IMR-90 (cell line): Measurements from ENCODE around the gene KLHL9. TPM values are rescaled to one million over a fixed set of nuclear protein-coding genes. Genes with fewer than 3 reads are reported as not detected.
A peak's percentile ranks its signal among the peaks of the same experiment; 100 is the strongest.

Experiments used
- ATAC-seq: fragments of 200-7000 bp; cut with Tn5 transposase; 2 replicates; pipeline ENCODE4 v1.9.1; 2020; ENCODE audit warnings: low read depth, mild to moderate bottlenecking, moderate library complexity
- BruUV-seq: library from RNA; stranded (reverse); fragments of 400-500 nt; replicated peaks from 2 replicates; lab custom pipeline; 2021; lab: Mats Ljungman, UMichigan
- CTCF ChIA-PET: fragments of 300-600 bp; formaldehyde crosslinking; extraction: SDS; loops from one replicate; lab custom pipeline; 2021; ENCODE audit warnings: antibody characterized with exemption; lab: Yijun Ruan, JAX
- POLR2A ChIA-PET: fragments of 300-600 bp; sonication (Branson Sonifier 250); formaldehyde crosslinking; loops from one replicate; lab custom pipeline; 2022; ENCODE audit warnings: antibody characterized with exemption; ENCODE audit not compliant: unreplicated experiment; lab: Charles Lee
- DNase-seq: peaks from one replicate; pipeline ENCODE4 v3.0.0; 2013
- H2AFZ ChIP-seq: replicated peaks from 2 replicates; pipeline ENCODE3; 2013; ENCODE audit warnings: low read length, mild to moderate bottlenecking; ENCODE audit not compliant: poor library complexity
- H2AK5ac ChIP-seq: 2 replicates; pipeline ENCODE4 v1.6.1; 2013; ENCODE audit warnings: low read depth, low read length, inconsistent platforms
- H2AK9ac ChIP-seq: replicated peaks from 2 replicates; pipeline ENCODE3; 2013; ENCODE audit warnings: mild to moderate bottlenecking, low read depth, low read length, moderate library complexity; ENCODE audit not compliant: poor library complexity
- H2BK120ac ChIP-seq: 2 replicates; pipeline ENCODE4 v1.6.1; 2013; ENCODE audit warnings: low read depth, low read length, inconsistent platforms
- H2BK15ac ChIP-seq: 3 replicates; pipeline ENCODE4 v1.6.1; 2013; ENCODE audit warnings: low read depth, low read length, inconsistent platforms
- H2BK20ac ChIP-seq: 2 replicates; pipeline ENCODE4 v1.6.1; 2013; ENCODE audit warnings: low read depth, mild to moderate bottlenecking, inconsistent platforms, low read length, moderate library complexity
- H2BK5ac ChIP-seq: 2 replicates; pipeline ENCODE4 v1.6.1; 2013; ENCODE audit warnings: mild to moderate bottlenecking, low read depth, low read length, inconsistent platforms; ENCODE audit not compliant: poor library complexity, severe bottlenecking
- H3K14ac ChIP-seq: replicated peaks from 2 replicates; pipeline ENCODE4 v1.6.1; 2013; ENCODE audit warnings: low read depth, low read length, inconsistent platforms
- H3K18ac ChIP-seq: 2 replicates; pipeline ENCODE4 v1.6.1; 2013; ENCODE audit warnings: low read depth, low read length, control low read depth
- H3K23ac ChIP-seq: 2 replicates; pipeline ENCODE4 v1.6.1; 2013; ENCODE audit warnings: low read depth, low read length, inconsistent platforms
- H3K27ac ChIP-seq: 2 replicates; pipeline ENCODE4 v1.5.1; 2013; ENCODE audit warnings: mild to moderate bottlenecking, control low read depth, low read length; ENCODE audit not compliant: insufficient read depth
- H3K27me3 ChIP-seq: 2 replicates; pipeline ENCODE4 v1.6.1; 2013; ENCODE audit warnings: low read length; ENCODE audit not compliant: control insufficient read depth, insufficient read depth
- H3K36me3 ChIP-seq: 2 replicates; pipeline ENCODE4 v1.6.1; 2013; ENCODE audit warnings: low read length, mixed read lengths; ENCODE audit not compliant: control insufficient read depth, insufficient read depth
- H3K4ac ChIP-seq: 2 replicates; pipeline ENCODE4 v1.6.1; 2013; ENCODE audit warnings: low read depth, low read length, inconsistent platforms
- H3K4me1 ChIP-seq: 2 replicates; pipeline ENCODE4 v1.6.1; 2013; ENCODE audit warnings: low read length, mixed read lengths; ENCODE audit not compliant: control insufficient read depth, insufficient read depth
- H3K4me2 ChIP-seq: 2 replicates; pipeline ENCODE4 v1.6.1; 2013; ENCODE audit warnings: low read depth, mild to moderate bottlenecking, control low read depth, low read length, moderate library complexity
- H3K4me3 ChIP-seq: 2 replicates; pipeline ENCODE4 v1.5.1; 2013; ENCODE audit warnings: low read depth, mild to moderate bottlenecking, control low read depth, low read length, moderate library complexity; ENCODE audit not compliant: insufficient read depth
- H3K56ac ChIP-seq: 2 replicates; pipeline ENCODE4 v1.6.1; 2013; ENCODE audit warnings: low read length, inconsistent platforms; ENCODE audit not compliant: insufficient read depth; ENCODE audit errors: extremely low read depth
- H3K79me1 ChIP-seq, 2 experiments: 2 replicates each; pipeline ENCODE4 v1.6.1; 2013; ENCODE audit warnings: low read length in 2 of 2, inconsistent platforms in 1 of 2, low read depth in 1 of 2
- H3K9ac ChIP-seq: 2 replicates; pipeline ENCODE4 v1.6.1; 2013; ENCODE audit warnings: low read depth, low read length, control low read depth
- H3K9me1 ChIP-seq: 2 replicates; pipeline ENCODE4 v1.6.1; 2013; ENCODE audit warnings: low read length, inconsistent platforms; ENCODE audit not compliant: insufficient read depth
- H3K9me3 ChIP-seq: 2 replicates; pipeline ENCODE4 v1.6.1; 2013; ENCODE audit warnings: low read length; ENCODE audit not compliant: control insufficient read depth, insufficient read depth
- H4K20me1 ChIP-seq: 2 replicates; pipeline ENCODE4 v1.6.1; 2013; ENCODE audit warnings: low read length, inconsistent platforms; ENCODE audit not compliant: insufficient read depth
- H4K5ac ChIP-seq: 2 replicates; pipeline ENCODE4 v1.6.1; 2013; ENCODE audit warnings: mild to moderate bottlenecking, low read depth, low read length, control low read depth
- H4K8ac ChIP-seq, 2 experiments: 2 replicates each; pipeline ENCODE4 v1.6.1; 2013; ENCODE audit warnings: low read depth in 2 of 2, low read length in 2 of 2, control low read depth in 1 of 2, inconsistent platforms in 1 of 2
- H4K91ac ChIP-seq: 2 replicates; pipeline ENCODE4 v1.6.1; 2013; ENCODE audit warnings: low read depth, low read length, inconsistent platforms; ENCODE audit not compliant: insufficient read depth
- CEBPB ChIP-seq: IDR thresholded peaks from 2 replicates; pipeline ENCODE4 v1.6.1; 2012; ENCODE audit warnings: low read depth, low read length, improper control_type of control experiment
- NFE2L2 ChIP-seq: fragments of 150-350 bp; IDR thresholded peaks from 2 replicates; pipeline ENCODE4 v1.6.1; 2016; ENCODE audit warnings: low read depth, mild to moderate bottlenecking, low read length
- WGBS, 2 experiments: methylation state at CpG; one replicate each; pipeline versions ENCODE4 v1.1.5 to v1.1.7; 2013; ENCODE audit warnings: missing lambda C conversion rate in 2 of 2; ENCODE audit not compliant: insufficient read length in 1 of 2; ENCODE audit errors: extremely low coverage in 2 of 2; 5-methylcytosine and 5-hydroxymethylcytosine counted together
- dilution Hi-C: fragments of 300-500 bp; cut with HindIII; formaldehyde crosslinking; loops from one replicate; pipeline ENCODE4 v1.14.3; 2018; ENCODE audit warnings: low sequenced_read_pairs; ENCODE audit not compliant: unreplicated experiment
- in situ Hi-C: fragments of 300-500 bp; cut with MboI; formaldehyde crosslinking; loops from 3 replicates; pipeline ENCODE4 v1.14.3; 2019; ENCODE audit warnings: low sequenced_read_pairs, inconsistent platforms, mixed read lengths
- intact Hi-C: fragments of 100-400 bp; cut with micrococcal nuclease; formaldehyde crosslinking; loops from 2 replicates; pipeline ENCODE4 v1.10.0; 2022
- polyA plus RNA-seq, 3 experiments: library from polyadenylated mRNA; depleted of rRNA; stranded (reverse); fragments of >200 nt; gene quantifications; 2 replicates each; pipeline ENCODE4 v1.2.3, GENCODE V29; 2012; ENCODE audit warnings: low replicate concordance in 1 of 3
- total RNA-seq: library from RNA; depleted of rRNA; stranded (reverse); fragments of >200 nt; gene quantifications from 2 replicates; pipeline ENCODE4 v1.2.3, GENCODE V29; 2012
- TF ChIP-seq, protein P1 (sequence below): conservative IDR thresholded peaks from 2 replicates; pipeline ENCODE4 v1.5.1; 2012; ENCODE audit warnings: mild to moderate bottlenecking, low read depth, low read length, improper control_type of control experiment

Gene KLHL9
- total and polyA plus RNA-seq, 2 of the 4 experiments (the other 2 are of a cell fraction): 12.9 to 46.4 TPM

DNA sequence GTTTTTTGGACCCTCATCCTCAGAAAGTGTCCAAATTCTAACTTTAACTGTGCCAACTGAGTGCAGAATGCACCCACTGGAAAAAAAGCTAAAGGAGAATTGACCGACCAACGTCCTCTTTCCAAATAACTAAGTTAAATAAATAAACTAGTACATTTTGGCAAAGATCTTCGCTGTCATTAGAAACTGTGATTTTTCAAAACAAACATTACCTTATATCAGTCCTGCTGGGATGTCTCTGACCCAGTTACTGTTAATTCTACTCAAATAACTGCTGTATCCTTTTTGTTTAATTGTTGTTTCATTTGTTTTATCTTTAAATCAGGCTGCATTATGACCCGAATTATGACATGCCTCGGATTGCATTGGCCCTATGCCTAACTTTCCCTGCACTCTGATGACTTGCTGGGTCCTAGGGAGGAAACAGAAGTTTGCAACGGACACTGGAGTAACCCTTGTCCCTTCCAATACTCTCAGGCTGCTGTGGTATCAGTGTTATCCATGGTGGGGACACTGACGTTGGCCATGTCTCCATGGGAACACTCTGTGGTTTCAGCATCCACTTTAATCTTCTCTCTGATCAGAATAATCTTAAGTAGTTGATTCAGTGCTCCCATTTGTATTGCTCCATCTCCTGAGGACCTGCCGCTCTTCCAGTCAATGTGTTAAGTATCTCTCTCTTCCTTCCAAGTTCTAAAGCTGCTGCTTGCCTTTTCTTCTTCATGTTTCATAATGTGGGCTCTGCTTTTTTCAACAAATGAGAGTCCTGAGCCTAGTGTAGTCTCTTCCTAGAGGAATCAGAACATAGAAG lies 19.0 kb downstream of the KLHL9 start (continued):
- TF ChIP-seq, protein P1, sequence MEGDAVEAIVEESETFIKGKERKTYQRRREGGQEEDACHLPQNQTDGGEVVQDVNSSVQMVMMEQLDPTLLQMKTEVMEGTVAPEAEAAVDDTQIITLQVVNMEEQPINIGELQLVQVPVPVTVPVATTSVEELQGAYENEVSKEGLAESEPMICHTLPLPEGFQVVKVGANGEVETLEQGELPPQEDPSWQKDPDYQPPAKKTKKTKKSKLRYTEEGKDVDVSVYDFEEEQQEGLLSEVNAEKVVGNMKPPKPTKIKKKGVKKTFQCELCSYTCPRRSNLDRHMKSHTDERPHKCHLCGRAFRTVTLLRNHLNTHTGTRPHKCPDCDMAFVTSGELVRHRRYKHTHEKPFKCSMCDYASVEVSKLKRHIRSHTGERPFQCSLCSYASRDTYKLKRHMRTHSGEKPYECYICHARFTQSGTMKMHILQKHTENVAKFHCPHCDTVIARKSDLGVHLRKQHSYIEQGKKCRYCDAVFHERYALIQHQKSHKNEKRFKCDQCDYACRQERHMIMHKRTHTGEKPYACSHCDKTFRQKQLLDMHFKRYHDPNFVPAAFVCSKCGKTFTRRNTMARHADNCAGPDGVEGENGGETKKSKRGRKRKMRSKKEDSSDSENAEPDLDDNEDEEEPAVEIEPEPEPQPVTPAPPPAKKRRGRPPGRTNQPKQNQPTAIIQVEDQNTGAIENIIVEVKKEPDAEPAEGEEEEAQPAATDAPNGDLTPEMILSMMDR: no peak

DNA sequence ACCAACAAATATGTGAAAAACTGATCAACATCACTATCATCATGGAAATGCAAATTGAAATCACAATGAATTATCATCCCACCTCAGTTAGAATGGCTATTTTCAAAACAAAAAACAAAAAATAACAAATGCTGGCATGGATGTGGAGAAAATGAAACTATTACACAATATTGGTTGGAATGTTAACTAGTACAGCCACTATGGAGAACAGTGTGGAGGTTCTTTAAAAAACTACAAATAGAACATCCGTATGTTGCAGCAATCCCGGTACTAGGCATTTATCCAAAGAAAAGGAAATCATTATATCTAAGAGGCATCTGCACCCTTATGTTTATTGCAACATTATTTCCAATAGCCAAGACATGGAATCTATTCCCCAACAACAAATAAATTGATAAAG lies 21.1 kb downstream of the KLHL9 start:
- no peak for DNase-seq
- ATAC-seq: no peak
- Histone ChIP-seq H3K36me3 (no peaks in the 10 kb centered on the region), H3K14ac (no peak overlapping the region), H4K8ac (no peak overlapping the region), H4K5ac (no peak overlapping the region), H2BK5ac (no peak overlapping the region), H3K4ac (no peak overlapping the region), H3K9me3 (no peaks in the 10 kb centered on the region), H3K27ac (no peak overlapping the region), H4K91ac (no peak overlapping the region), H3K23ac (no peak overlapping the region), H3K56ac (no peak overlapping the region), H2BK15ac (no peak overlapping the region), H3K79me1 (no peaks in the 10 kb centered on the region), H3K18ac (no peak overlapping the region), H2AK9ac (no peak overlapping the region), H2AK5ac (no peak overlapping the region), H3K9me1 (no peaks in the 10 kb centered on the region), H4K20me1 (no peaks in the 10 kb centered on the region), H2BK20ac (no peak overlapping the region), H3K4me3 (no peak overlapping the region), H2AFZ (no peak overlapping the region), H3K4me2 (no peak overlapping the region), H2BK120ac (no peak overlapping the region), H3K9ac (no peak overlapping the region), H3K4me1 (peaks cover 2% of the 10 kb centered on the region; the same call in 1 of the 2 replicates), H3K27me3 (peaks cover 7% of the 10 kb centered on the region)
- in situ Hi-C loops: loop anchor here (25.0 kb wide), 1 partner anchor 948 kb away; no protein-coding TSS in a partner anchor
- dilution Hi-C loops: no loop called here
- TF ChIP-seq NFE2L2 (no peak), CEBPB (peak; percentile 62)
- BruUV-seq: no TSS peak
- CTCF ChIA-PET: interaction anchor here (1.5 kb wide), 1 partner anchor 12 kb away, joined by 4 read pairs; no protein-coding TSS in a partner anchor
- no CpG with 5 or more reads among the region's 2 CpGs for WGBS, 2 experiments
- POLR2A ChIA-PET: no interaction called here
- intact Hi-C loops: no loop called here
